ENCODE results near the gene PRDM11. TPM values are rescaled to one million over a fixed set of nuclear protein-coding genes. Genes with fewer than 3 reads are reported as not detected.

The PRDM11 gene
- total and polyA plus RNA-seq, 4 donors = 0.64 to 6.9 (median 2.8) TPM

DNA sequence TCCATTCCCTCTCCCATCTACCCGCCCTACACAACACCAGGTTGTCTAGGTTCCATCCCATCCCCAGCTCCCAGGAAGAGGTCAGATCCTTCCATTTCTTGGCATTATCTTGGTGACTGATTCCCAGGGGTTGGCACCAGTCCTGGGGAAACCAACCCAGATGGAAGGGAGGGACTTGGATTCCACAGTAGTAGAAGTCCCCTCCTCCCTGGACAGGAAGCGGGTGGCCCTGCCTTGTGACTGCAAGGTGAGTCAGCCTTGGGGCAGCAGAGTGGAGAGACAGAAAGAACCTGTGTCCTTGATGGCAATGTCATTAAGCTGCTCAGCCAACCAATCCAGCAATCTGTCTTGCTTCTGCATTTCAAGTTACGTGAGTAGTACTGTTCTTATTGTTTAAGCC, 113.2 kb downstream of the PRDM11 start:
- H3K4me3 ChIP-seq (ENCODE audit: low read depth in 1 of 3, low read length in 3 of 3) = no peak overlapping the region
- H3K27me3 ChIP-seq (ENCODE audit: control insufficient read depth in 4 of 4, insufficient read depth in 4 of 4, low read length in 3 of 4) = no peaks in the 10 kb centered on the region
- no peak overlapping the region for H3K27ac ChIP-seq (ENCODE audit: low read depth in 1 of 2, low read length in 2 of 2)
- TF ChIP-seq, protein P1, sequence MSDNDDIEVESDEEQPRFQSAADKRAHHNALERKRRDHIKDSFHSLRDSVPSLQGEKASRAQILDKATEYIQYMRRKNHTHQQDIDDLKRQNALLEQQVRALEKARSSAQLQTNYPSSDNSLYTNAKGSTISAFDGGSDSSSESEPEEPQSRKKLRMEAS (IDR thresholded peaks at IDR 0.05) = no peak
- TF ChIP-seq RXRA (IDR thresholded peaks at IDR 0.05) (no peak), JUND (IDR thresholded peaks at IDR 0.05) (no peak), SP1 (IDR thresholded peaks at IDR 0.05) (no peak), NR2F2 (IDR thresholded peaks at IDR 0.05) (no peak), FOXA2 (IDR thresholded peaks at IDR 0.05) (no peak), HNF4A (conservative IDR thresholded peaks at IDR 0.05) (no peak), HNF4G (IDR thresholded peaks at IDR 0.05) (no peak), TAF1 (conservative IDR thresholded peaks at IDR 0.05) (no peak), GABPA (IDR thresholded peaks at IDR 0.05 in 1 of 2, conservative IDR thresholded peaks at IDR 0.05 in 1 of 2) (no peak)
- TF ChIP-seq, protein P2, sequence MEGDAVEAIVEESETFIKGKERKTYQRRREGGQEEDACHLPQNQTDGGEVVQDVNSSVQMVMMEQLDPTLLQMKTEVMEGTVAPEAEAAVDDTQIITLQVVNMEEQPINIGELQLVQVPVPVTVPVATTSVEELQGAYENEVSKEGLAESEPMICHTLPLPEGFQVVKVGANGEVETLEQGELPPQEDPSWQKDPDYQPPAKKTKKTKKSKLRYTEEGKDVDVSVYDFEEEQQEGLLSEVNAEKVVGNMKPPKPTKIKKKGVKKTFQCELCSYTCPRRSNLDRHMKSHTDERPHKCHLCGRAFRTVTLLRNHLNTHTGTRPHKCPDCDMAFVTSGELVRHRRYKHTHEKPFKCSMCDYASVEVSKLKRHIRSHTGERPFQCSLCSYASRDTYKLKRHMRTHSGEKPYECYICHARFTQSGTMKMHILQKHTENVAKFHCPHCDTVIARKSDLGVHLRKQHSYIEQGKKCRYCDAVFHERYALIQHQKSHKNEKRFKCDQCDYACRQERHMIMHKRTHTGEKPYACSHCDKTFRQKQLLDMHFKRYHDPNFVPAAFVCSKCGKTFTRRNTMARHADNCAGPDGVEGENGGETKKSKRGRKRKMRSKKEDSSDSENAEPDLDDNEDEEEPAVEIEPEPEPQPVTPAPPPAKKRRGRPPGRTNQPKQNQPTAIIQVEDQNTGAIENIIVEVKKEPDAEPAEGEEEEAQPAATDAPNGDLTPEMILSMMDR (IDR thresholded peaks at IDR 0.05; ENCODE audit: low read depth, low read length, missing input control) = no peak
- TF ChIP-seq, protein P3, sequence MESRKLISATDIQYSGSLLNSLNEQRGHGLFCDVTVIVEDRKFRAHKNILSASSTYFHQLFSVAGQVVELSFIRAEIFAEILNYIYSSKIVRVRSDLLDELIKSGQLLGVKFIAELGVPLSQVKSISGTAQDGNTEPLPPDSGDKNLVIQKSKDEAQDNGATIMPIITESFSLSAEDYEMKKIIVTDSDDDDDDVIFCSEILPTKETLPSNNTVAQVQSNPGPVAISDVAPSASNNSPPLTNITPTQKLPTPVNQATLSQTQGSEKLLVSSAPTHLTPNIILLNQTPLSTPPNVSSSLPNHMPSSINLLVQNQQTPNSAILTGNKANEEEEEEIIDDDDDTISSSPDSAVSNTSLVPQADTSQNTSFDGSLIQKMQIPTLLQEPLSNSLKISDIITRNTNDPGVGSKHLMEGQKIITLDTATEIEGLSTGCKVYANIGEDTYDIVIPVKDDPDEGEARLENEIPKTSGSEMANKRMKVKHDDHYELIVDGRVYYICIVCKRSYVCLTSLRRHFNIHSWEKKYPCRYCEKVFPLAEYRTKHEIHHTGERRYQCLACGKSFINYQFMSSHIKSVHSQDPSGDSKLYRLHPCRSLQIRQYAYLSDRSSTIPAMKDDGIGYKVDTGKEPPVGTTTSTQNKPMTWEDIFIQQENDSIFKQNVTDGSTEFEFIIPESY (IDR thresholded peaks at IDR 0.05) = no peak
- TF ChIP-seq, protein P4, sequence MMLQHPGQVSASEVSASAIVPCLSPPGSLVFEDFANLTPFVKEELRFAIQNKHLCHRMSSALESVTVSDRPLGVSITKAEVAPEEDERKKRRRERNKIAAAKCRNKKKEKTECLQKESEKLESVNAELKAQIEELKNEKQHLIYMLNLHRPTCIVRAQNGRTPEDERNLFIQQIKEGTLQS (IDR thresholded peaks at IDR 0.05) = no peak
- 79% methylated on average over 3 of the region's 3 CpGs for WGBS
- DNase-seq (ENCODE audit: low spot score) = no peak
- no peaks in the 10 kb centered on the region for H3K36me3 ChIP-seq (ENCODE audit: control insufficient read depth in 4 of 4, insufficient read depth in 3 of 4, low read depth in 1 of 4, low read length in 3 of 4)
- no peaks in the 10 kb centered on the region for H3K4me1 ChIP-seq (ENCODE audit: control insufficient read depth in 4 of 4, insufficient read depth in 4 of 4, low read length in 3 of 4)
- no peaks in the 10 kb centered on the region for H3K9me3 ChIP-seq (ENCODE audit: control insufficient read depth in 4 of 4, low read length in 3 of 4)
- no peak overlapping the region for H3K9ac ChIP-seq (ENCODE audit: low read depth in 1 of 2, low read length in 2 of 2)

DNA sequence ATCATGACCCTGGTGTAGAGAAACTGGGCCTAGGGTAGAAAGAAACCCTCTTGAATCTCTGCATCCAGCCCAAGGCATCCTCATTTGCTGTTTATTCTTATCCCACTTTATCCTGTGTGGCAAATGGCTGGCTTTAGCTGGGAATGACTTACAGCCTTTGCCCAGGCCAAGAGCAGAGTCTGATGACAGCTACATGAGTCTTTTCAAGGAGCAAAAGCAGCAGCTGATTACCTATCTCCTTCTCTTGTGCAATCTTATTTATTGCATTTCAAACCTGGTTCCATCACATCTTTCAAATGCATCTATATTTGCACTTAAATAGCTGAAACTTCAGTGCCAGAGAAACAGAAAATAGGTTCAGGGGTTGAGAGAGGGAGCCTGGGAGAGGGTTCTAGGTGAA, 113.6 kb downstream of the PRDM11 start:
- DNase-seq (ENCODE audit: low spot score) = no peak
- Histone ChIP-seq H3K27me3 (ENCODE audit: control insufficient read depth in 4 of 4, insufficient read depth in 4 of 4, low read length in 3 of 4) (no peaks in the 10 kb centered on the region), H3K9ac (ENCODE audit: low read depth in 1 of 2, low read length in 2 of 2) (no peak overlapping the region), H3K4me3 (ENCODE audit: low read depth in 1 of 3, low read length in 3 of 3) (no peak overlapping the region), H3K36me3 (ENCODE audit: control insufficient read depth in 4 of 4, insufficient read depth in 3 of 4, low read depth in 1 of 4, low read length in 3 of 4) (no peaks in the 10 kb centered on the region), H3K4me1 (ENCODE audit: control insufficient read depth in 4 of 4, insufficient read depth in 4 of 4, low read length in 3 of 4) (no peaks in the 10 kb centered on the region), H3K9me3 (ENCODE audit: control insufficient read depth in 4 of 4, low read length in 3 of 4) (no peaks in the 10 kb centered on the region), H3K27ac (ENCODE audit: low read depth in 1 of 2, low read length in 2 of 2) (no peak overlapping the region)
- TF ChIP-seq, protein P2 (IDR thresholded peaks at IDR 0.05; ENCODE audit: low read depth, low read length, missing input control) = no peak
- no peak for TF ChIP-seq EGR1 (IDR thresholded peaks at IDR 0.05; ENCODE audit: low read depth in 2 of 2)

Data from liver (tissue), 9 donors.